ENCODE measurements around the gene PTP4A1. TPM values are rescaled to one million over a fixed set of nuclear protein-coding genes. Genes with fewer than 3 reads are reported as not detected.

Gene PTP4A1
- polyA plus RNA-seq, 2 of the 4 experiments (the other 2 are of a cell fraction): 166 to 220 TPM

DNA sequence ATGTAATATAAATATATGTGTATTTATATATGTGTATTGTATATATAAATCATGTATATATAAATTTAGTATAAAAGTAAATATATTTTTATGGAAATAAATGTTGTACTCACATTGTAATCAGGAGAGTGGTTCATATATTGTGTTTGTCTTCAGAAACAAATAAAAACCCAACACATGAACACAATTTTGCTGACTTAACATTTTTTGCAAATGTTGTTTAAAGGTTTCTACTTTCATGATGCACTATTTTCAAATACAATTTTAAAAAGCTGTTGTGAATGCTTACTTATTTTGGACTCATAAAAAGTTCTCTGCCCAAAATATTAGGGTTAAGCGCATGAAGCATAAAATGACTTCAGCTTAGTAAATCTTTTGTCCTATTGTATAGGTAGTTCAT is 39.3 kb downstream of the PTP4A1 start:
- FAIRE-seq (no peak), DNase-seq (ENCODE audit: low read depth in 1 of 2, low spot score in 1 of 2) (no peak), ATAC-seq (no peak)
- CTCF ChIA-PET: interaction anchor here (0.9 to 1.2 kb wide), 3 partner anchors 11 to 191 kb away, joined by 4 to 5 read pairs (median 4); no protein-coding TSS in a partner anchor
- Histone ChIP-seq H3K27ac (no peak overlapping the region), H3K4me2 (no peak overlapping the region), H3K4me3 (no peak overlapping the region), H3K4me1 (no peaks in the 10 kb centered on the region), H3K9me3 (no peaks in the 10 kb centered on the region)
- POLR2A ChIA-PET: no interaction called here
- 92% methylated on average over 1 of the region's 1 CpG for WGBS (ENCODE audit: missing lambda C conversion rate)
- TF ChIP-seq TP53 (CRISPR knock-in tag; IDR thresholded peaks at IDR 0.05) (no peak), MAFK (IDR thresholded peaks at IDR 0.05; ENCODE audit: partially characterized antibody) (peak; percentile 94), POLR2AphosphoS2 (conservative IDR thresholded peaks at IDR 0.05; ENCODE audit: low read length) (no peak), RNF2 (IDR thresholded peaks at IDR 0.05; ENCODE audit: borderline replicate concordance, low read depth) (no peak), BHLHE40 (IDR thresholded peaks at IDR 0.05; ENCODE audit: low read depth, low read length) (no peak), CHD2 (IDR thresholded peaks at IDR 0.05; ENCODE audit: low read length, partially characterized antibody) (no peak)

DNA sequence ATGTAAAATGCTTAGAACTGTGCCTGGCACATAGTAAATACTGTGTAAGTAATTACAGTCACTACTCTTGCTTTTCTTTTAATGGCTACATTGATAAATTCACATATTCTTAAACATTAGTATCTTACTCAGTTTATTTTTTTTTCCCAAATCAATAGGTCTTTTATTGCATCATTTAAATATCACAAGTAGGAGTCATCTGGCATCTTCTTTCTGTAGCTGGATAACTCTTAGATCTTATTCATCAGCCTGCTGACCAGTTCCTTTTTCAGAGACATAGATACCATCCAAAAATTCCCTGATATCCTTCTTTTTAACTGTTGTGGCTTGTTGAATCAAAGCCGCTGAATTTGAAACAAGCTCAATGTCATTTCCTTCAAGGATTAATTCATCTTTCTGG is 43.3 kb downstream of the PTP4A1 start:
- no peak for TF ChIP-seq HOXB13 (CRISPR knock-in tag; IDR thresholded peaks at IDR 0.05; ENCODE audit: low read depth)
- TF ChIP-seq, protein P1, sequence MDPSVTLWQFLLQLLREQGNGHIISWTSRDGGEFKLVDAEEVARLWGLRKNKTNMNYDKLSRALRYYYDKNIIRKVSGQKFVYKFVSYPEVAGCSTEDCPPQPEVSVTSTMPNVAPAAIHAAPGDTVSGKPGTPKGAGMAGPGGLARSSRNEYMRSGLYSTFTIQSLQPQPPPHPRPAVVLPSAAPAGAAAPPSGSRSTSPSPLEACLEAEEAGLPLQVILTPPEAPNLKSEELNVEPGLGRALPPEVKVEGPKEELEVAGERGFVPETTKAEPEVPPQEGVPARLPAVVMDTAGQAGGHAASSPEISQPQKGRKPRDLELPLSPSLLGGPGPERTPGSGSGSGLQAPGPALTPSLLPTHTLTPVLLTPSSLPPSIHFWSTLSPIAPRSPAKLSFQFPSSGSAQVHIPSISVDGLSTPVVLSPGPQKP (IDR thresholded peaks at IDR 0.05; ENCODE audit: low read depth, low read length): no peak
- TF ChIP-seq RCOR1 (IDR thresholded peaks at IDR 0.05; ENCODE audit: low read depth, low read length): no peak
- TF ChIP-seq RAD21 (conservative IDR thresholded peaks at IDR 0.05 in 1 of 2, IDR thresholded peaks at IDR 0.05 in 1 of 2): no peak
- no peak for TF ChIP-seq RNF2 (IDR thresholded peaks at IDR 0.05; ENCODE audit: borderline replicate concordance, low read depth)
- no peak for TF ChIP-seq POLR2A (IDR thresholded peaks at IDR 0.05; ENCODE audit: low read length)
- TF ChIP-seq CEBPB (IDR thresholded peaks at IDR 0.05): no peak
- no peak for TF ChIP-seq NFE2L2 (conservative IDR thresholded peaks at IDR 0.05; ENCODE audit: low read length)
- Histone ChIP-seq H3K27ac (no peak overlapping the region), H3K4me2 (no peak overlapping the region), H3K4me1 (no peaks in the 10 kb centered on the region), H3K9me3 (no peaks in the 10 kb centered on the region), H3K4me3 (no peak overlapping the region)
- 100% methylated on average over 1 of the region's 1 CpG for WGBS (ENCODE audit: missing lambda C conversion rate)
- FAIRE-seq (no peak), DNase-seq (ENCODE audit: low read depth in 1 of 2, low spot score in 1 of 2) (no peak), ATAC-seq (no peak)
- POLR2A ChIA-PET: no interaction called here
- CTCF ChIA-PET: no interaction called here

Small RNA genes lying within 50 kb of the gene (small RNA-seq; reads per million reads assigned to genes)
- gene AL513043.1: 0 reads per million in 6 experiments

Other genes starting within 250 kb of the PTP4A1 start
- gene PHF3, start 63.3 kb downstream of the PTP4A1 start, polyA plus RNA-seq (2011; rRNA removed): 19.5 and 28.4 TPM in 2 replicates
- gene PHF3, start 63.3 kb downstream of the PTP4A1 start, polyA plus RNA-seq (2017; fragmentation: RNase III; extraction: RNeasy Plus Mini Kit Qiagen cat#74134 plus additional on column Dnase treatment): 13.1 to 13.9 TPM (median 13.7 TPM) in 3 replicates

Measured in A549 (cell line).